PC-9 (cell line): Measurements from ENCODE around the gene TUBGCP6. TPM values are rescaled to one million over a fixed set of nuclear protein-coding genes. Genes with fewer than 3 reads are reported as not detected.

ENCODE experiments used
- BruUV-seq: library from RNA; stranded (reverse); fragments of 400-500 nt; replicated peaks from 2 replicates; lab custom pipeline; 2021; lab: Mats Ljungman, UMichigan
- CTCF ChIA-PET: fragments of 300-600 bp; sonication (Branson Sonifier 250); formaldehyde crosslinking; loops from one replicate; lab custom pipeline; 2022; ENCODE audit warnings: antibody characterized with exemption; lab: Charles Lee
- POLR2A ChIA-PET: fragments of 300-600 bp; sonication (Branson Sonifier 250); formaldehyde crosslinking; loops from one replicate; lab custom pipeline; 2022; ENCODE audit warnings: antibody characterized with exemption; ENCODE audit not compliant: unreplicated experiment; lab: Charles Lee
- DNase-seq, 2 experiments: peaks; one replicate each; pipeline versions ENCODE4 v3.0.0 to v3.0.0-alpha.2; 2015 to 2022; ENCODE audit warnings: mixed read lengths in 1 of 2
- H2AFZ ChIP-seq: fragments of 200-600 bp; sonication (generic); 2 replicates; pipeline ENCODE4 v1.8.1; 2017; ENCODE audit warnings: antibody characterized with exemption
- H3F3A ChIP-seq: fragments of 200-600 bp; sonication (generic); 2 replicates; pipeline ENCODE4 v1.8.1; 2017; ENCODE audit warnings: antibody characterized with exemption, mild to moderate bottlenecking, low read depth; ENCODE audit not compliant: insufficient read depth
- H3K27ac ChIP-seq: fragments of 200-600 bp; sonication (generic); 2 replicates; pipeline ENCODE4 v1.6.1; 2016; ENCODE audit warnings: mixed run types
- H3K27me3 ChIP-seq: fragments of 200-600 bp; sonication (generic); 2 replicates; pipeline ENCODE4 v1.6.1; 2016; ENCODE audit warnings: low read depth, mixed run types; ENCODE audit not compliant: insufficient read depth
- H3K36me3 ChIP-seq: fragments of 200-600 bp; sonication (generic); 2 replicates; pipeline ENCODE4 v1.6.1; 2016; ENCODE audit warnings: low read depth, mixed run types
- H3K4me1 ChIP-seq: fragments of 200-600 bp; sonication (generic); replicated peaks from 2 replicates; pipeline ENCODE4 v1.6.1; 2016; ENCODE audit warnings: mixed run types; ENCODE audit not compliant: insufficient read depth
- H3K4me2 ChIP-seq: fragments of 200-600 bp; sonication (generic); 2 replicates; pipeline ENCODE4 v1.6.1; 2017; ENCODE audit warnings: mixed run types
- H3K4me3 ChIP-seq: fragments of 200-600 bp; sonication (generic); 2 replicates; pipeline ENCODE4 v1.6.1; 2016; ENCODE audit warnings: mixed run types
- H3K79me2 ChIP-seq: fragments of 200-600 bp; sonication (generic); 2 replicates; pipeline ENCODE4 v1.6.1; 2017; ENCODE audit warnings: low read depth, mixed run types
- H3K9me2 ChIP-seq: fragments of 200-600 bp; sonication (generic); 2 replicates; pipeline ENCODE4 v1.8.1; 2017; ENCODE audit warnings: mild to moderate bottlenecking; ENCODE audit not compliant: insufficient read depth
- H3K9me3 ChIP-seq: fragments of 200-600 bp; sonication (generic); 2 replicates; pipeline ENCODE4 v1.8.1; 2016; ENCODE audit warnings: low read depth; ENCODE audit not compliant: insufficient read depth
- H4K20me1 ChIP-seq: fragments of 200-600 bp; sonication (generic); 2 replicates; pipeline ENCODE4 v1.8.1; 2017; ENCODE audit not compliant: insufficient read depth
- CTCF ChIP-seq: fragments of 200-600 bp; sonication (generic); conservative IDR thresholded peaks from 2 replicates; pipeline ENCODE4 v1.6.1; 2017; ENCODE audit warnings: mixed run types, antibody characterized with exemption, mild to moderate bottlenecking, moderate library complexity
- EZH2 ChIP-seq: fragments of 200-600 bp; sonication (generic); IDR thresholded peaks from 2 replicates; pipeline ENCODE4 v1.8.0; 2017; ENCODE audit warnings: antibody characterized with exemption, low read depth
- intact Hi-C: fragments of 100-400 bp; cut with micrococcal nuclease; formaldehyde crosslinking; loops from one replicate; pipeline ENCODE4 v1.10.0; 2022; ENCODE audit not compliant: unreplicated experiment
- total RNA-seq: library from RNA; stranded (reverse); gene quantifications from 2 replicates; pipeline ENCODE4 v1.2.3, GENCODE V29; 2021

Gene TUBGCP6
- total RNA-seq, 1 experiment from 2014 or later = 31.3 TPM

- H3K4me1 ChIP-seq = peaks cover 39% of the 10 kb centered on the region
- peaks cover 64% of the 10 kb centered on the region for H3K36me3 ChIP-seq
- POLR2A ChIA-PET = no interaction called here
- H3K4me2 ChIP-seq = no peak overlapping the region
- intact Hi-C loops = no loop called here
- TF ChIP-seq CTCF (no peak), EZH2 (no peak)
- no peak for DNase-seq
- H3K9me2 ChIP-seq = no peaks in the 10 kb centered on the region
- H3K79me2 ChIP-seq = peaks cover 21% of the 10 kb centered on the region
- H3K27me3 ChIP-seq = no peaks in the 10 kb centered on the region
- H3F3A ChIP-seq = peaks cover 68% of the 10 kb centered on the region
- H3K9me3 ChIP-seq = no peaks in the 10 kb centered on the region
- H3K27ac ChIP-seq = no peak overlapping the region
- CTCF ChIA-PET = interaction anchor here (1.0 kb wide), 1 partner anchor 26 kb away, joined by 6 read pairs; no protein-coding TSS in a partner anchor
- no peak overlapping the region for H2AFZ ChIP-seq
- no TSS peak for BruUV-seq
- H3K4me3 ChIP-seq = no peak overlapping the region
- H4K20me1 ChIP-seq = peaks cover 8% of the 10 kb centered on the region
Observed at GRCh38 chr22:50280022-50280707, 35.3 kb upstream of the TUBGCP6 start.

GRCh38 chr22:50278956-50279619, 34.3 kb upstream of the TUBGCP6 start:
- POLR2A ChIA-PET = no interaction called here

GRCh38 chr22:50278461-50278860, 33.6 kb upstream of the TUBGCP6 start:
- no peak for DNase-seq
- peaks cover 21% of the 10 kb centered on the region for H3K79me2 ChIP-seq
- H3F3A ChIP-seq = peaks cover 79% of the 10 kb centered on the region
- no TSS peak for BruUV-seq
- no peak overlapping the region for H2AFZ ChIP-seq
- H4K20me1 ChIP-seq = peaks cover 18% of the 10 kb centered on the region
- intact Hi-C loops = no loop called here
- no peaks in the 10 kb centered on the region for H3K9me2 ChIP-seq
- ChIA-PET CTCF (no interaction called here), POLR2A (no interaction called here)
- H3K4me1 ChIP-seq = peaks cover 38% of the 10 kb centered on the region
- no peak overlapping the region for H3K27ac ChIP-seq
- no peak overlapping the region for H3K4me2 ChIP-seq
- no peak overlapping the region for H3K4me3 ChIP-seq
- no peak for TF ChIP-seq EZH2
- TF ChIP-seq CTCF = no peak
- H3K27me3 ChIP-seq = no peaks in the 10 kb centered on the region
- no peaks in the 10 kb centered on the region for H3K9me3 ChIP-seq
- peaks cover 66% of the 10 kb centered on the region for H3K36me3 ChIP-seq

More at GRCh38 chr22:50278956-50279619, 34.3 kb upstream of the TUBGCP6 start:
- Histone ChIP-seq H3K9me3 (no peaks in the 10 kb centered on the region), H4K20me1 (peaks cover 15% of the 10 kb centered on the region), H3K4me2 (no peak overlapping the region), H3K27me3 (no peaks in the 10 kb centered on the region), H3K9me2 (no peaks in the 10 kb centered on the region), H3F3A (peaks cover 75% of the 10 kb centered on the region), H3K79me2 (peaks cover 21% of the 10 kb centered on the region), H3K4me1 (peaks cover 42% of the 10 kb centered on the region), H3K27ac (no peak overlapping the region), H2AFZ (no peak overlapping the region), H3K4me3 (no peak overlapping the region), H3K36me3 (peaks cover 68% of the 10 kb centered on the region)
- BruUV-seq = no TSS peak
- CTCF ChIA-PET = interaction anchor here (1.0 kb wide), 1 partner anchor 27 kb away, joined by 6 read pairs; no protein-coding TSS in a partner anchor
- DNase-seq = no peak
- intact Hi-C loops = no loop called here
- TF ChIP-seq CTCF (no peak), EZH2 (no peak)
